T-helper 2 cell (primary cell): ENCODE measurements around the gene LRRFIP1.

ENCODE experiments used
- DNase-seq, 5 experiments: peaks; one replicate each; pipeline versions ENCODE4 v3.0.0 to v3.0.0-alpha.2; 2012 to 2022

LRRFIP1 gene

DNA sequence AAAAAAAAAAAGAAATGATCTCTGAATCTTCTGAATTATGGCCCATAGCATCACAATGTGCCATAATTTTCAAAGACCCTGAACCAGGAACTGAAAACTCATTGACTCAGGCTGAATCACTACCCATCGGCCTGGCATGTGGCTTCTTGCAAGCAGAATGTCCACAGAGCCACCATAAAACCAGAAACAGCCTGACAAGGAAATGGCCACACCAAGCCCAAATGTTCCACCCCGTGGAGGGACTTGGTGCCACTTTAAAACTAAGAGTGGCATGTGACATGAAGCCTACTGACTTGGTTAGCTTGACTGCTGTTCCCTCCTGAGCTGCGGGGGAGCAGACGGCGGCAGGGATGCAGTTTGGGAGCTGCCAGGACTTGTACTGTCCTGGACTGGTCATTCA lies 100.0 kb downstream of the LRRFIP1 start:
- DNase-seq, result no peak

DNA sequence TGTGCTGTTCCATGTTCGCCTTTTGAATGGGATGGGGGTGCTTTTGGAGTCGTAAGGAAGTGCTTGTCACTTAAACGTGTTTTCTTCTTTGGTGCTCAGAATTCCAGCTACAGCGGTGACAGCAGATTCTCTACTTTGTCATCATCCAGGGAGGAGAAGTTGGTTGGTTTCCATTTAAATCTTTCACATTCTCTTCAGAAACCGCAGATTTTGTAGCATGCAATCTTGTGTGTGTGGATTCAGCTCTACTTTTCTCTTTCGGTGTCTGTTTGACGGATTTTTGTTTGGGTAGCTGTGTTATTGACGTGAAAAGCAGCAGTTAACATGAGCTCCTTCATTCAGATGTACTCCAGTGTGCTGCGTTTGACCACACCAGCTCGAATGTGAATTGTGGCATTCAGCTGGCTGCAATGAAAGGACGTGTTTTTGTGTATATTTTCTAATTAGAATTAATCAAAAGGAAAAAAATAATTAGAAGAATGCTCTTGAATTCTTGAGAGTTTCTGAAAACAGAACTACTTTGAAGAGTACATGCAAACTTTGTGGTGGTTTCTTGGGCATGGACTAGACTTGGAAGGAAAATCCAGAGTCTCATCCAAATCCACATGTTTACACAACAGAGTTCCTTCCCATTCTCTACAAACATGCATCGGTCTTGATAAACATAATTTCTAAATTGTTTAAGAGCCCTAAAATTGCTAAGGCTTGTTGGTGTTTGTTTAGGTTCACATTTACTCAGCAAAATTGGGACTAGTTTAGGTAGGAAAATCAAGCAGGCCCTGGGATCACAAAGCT lies 102.5 kb downstream of the LRRFIP1 start:
- DNase-seq, result no peak

DNA sequence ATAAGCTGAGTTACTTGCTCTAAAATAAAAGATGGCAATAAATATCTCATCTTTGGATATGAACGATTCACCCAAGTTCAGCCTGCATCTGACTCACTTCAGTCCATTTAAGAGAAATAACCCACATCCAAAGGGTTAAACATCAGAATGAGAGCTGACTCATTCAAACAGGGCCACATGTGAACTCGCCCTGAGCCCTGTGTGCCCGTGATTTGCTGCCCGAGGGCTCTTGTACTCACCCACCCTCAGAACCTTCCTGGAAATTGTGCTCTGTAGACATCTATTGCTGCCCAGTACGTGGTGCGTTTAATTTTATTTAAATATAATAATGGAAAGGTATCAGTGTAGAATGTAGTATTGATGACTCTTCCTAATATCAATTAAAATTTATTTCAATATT lies 104.3 kb downstream of the LRRFIP1 start:
- peak in 2 of 5 experiments; percentile 17 to 78 for DNase-seq

DNA sequence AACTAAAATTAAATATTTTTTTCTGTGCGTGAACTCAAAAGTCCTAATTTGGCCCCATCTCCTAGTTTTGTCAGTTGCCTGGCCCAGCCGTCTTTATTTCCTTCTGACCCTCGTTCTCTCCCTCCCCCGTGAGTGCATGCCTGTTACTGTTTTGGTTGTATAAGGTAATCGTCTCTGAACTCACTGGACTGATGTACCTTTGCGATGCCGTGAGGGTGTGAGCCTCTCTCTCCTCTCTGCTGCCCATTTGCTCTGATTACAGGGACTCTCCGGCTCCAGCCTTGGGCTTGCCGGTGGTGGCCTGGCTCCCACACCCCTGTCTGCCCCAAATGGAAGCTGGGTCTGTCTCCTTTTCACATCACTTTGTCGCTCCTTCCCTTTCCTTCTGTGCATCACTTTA lies 104.7 kb downstream of the LRRFIP1 start:
- DNase-seq, result no peak

DNA sequence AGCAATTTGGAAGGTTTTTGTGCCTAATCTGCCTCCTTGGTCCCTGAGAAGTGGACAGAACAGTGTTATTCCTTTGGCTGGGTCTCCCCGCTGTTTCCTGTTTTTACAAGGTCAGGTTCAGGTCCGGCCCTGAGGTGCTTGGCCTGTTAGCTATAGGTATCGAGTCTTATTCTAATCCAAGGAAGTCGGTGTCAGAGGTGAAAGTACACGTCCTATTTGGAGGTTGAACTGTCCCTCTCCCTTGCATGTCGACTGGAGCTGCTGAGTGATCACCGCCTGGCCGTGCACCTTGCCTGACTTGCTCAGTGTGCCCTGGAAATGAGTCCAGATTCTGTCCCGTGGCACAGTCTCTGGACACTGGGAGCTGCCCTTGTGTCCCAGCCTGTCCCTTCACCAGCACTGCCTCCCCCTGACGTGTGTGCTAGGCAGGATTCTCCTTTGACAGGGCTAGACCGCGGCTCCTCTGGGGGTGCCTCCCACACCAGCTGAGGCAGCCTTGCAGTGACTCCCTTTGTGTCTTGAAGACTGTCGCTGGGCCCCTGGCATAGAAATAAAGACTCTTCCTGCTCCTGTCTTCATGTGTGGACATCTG lies 105.5 kb downstream of the LRRFIP1 start:
- peak in 1 of 5 experiments; percentile 28 for DNase-seq

DNA sequence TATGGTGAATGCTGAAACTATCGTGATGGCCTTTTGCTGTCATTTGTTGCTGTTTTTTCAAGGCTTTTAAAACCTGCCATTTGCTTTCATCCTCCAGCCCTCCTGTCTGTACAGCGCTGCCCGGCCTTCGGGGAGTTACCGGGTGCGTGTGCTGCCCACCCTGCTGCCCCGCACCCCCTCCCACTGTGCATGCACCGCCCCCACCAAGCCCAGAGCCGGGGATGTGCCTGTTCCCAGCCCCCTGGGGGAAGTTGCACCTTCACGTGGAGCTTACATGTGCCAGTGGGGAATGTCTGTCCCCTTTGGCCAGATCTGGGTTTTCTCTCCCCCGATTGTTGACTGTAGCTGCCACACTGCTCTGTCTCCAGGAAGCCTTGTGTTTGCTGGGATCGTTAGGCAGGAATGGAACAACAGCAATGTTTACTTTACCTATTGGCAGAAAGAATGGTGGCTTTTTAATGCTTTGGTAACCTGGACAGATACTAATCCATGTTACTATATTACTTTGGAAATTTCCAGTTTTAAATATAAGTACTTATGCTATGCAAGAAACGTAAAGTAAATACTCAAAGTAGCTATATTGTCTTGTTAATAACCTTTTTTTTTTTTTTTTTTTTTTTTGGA lies 106.4 kb downstream of the LRRFIP1 start:
- DNase-seq, result peak in 1 of 5 experiments; percentile 41

DNA sequence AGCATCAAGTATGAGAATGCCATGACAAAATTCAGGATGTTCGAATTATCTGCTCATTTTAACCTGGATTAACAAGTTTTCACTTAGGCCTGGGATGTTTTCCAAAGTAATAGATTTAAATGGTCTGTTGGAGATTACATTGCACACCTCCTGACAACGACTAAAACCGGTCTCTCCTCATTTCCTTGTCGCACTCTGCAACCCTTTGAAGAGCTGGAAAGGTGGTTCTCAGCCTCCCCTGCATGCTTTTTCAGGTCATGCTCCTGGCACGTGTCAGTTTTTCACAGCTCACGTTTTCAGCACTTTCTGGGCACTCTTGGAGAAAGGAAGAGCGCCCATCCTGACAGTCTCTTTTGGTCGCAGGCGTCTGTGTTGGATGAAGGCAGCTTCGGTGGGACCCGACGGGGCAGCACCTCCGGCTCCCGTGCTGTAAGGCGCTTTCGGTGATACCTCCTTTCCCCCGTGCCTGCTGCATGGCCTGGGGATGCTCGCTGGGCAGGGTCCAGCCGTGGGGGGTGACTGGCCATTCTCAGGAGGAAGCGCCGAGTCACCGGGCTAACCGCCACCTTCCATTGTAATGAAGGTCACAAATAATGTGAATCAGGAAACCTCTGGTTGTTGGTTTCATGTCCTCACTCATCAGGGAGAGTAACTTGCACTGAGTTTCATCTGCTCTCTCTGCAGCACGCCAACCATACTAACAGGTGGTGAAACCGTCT lies 107.7 kb downstream of the LRRFIP1 start:
- DNase-seq, result no peak

DNA sequence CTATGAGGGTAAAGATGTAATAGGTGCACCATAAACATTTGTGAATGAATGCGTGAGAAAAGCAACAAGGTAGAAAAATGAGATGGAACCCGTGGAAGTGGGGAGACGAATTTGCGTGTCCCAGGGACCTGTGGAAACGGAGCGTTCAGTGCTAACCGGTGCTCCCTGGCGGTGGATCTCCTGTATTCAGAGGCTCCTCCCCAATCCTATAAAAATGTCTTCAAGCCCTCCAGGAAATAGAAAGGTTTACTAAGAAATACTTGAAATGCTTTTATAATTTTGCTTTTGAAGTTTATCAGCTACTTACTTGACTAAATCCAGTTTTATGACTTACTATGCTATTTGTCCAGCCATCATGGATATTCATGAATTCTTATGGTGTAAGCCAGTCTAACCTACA lies 108.4 kb downstream of the LRRFIP1 start:
- DNase-seq, result no peak

DNA sequence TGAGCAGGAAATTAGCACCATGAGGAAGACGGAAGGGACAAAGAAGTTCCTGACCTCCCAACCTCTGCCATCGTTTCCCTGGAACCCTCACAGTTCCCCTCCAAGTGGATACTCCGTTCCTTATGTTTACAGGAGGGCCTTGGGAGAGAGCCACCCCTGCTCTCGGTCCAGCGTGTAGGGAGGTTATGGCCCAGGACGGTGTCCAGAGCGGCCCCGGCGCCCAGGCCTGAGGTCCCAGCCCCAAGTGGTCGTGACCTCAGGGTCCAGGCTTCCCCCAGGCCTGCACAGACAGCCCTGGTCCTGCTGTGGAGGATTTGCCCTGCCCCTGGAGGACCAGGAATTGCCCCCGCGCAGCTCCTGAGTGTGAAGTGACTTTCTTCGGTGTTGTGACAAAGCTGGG lies 109.4 kb downstream of the LRRFIP1 start:
- DNase-seq, result no peak

DNA sequence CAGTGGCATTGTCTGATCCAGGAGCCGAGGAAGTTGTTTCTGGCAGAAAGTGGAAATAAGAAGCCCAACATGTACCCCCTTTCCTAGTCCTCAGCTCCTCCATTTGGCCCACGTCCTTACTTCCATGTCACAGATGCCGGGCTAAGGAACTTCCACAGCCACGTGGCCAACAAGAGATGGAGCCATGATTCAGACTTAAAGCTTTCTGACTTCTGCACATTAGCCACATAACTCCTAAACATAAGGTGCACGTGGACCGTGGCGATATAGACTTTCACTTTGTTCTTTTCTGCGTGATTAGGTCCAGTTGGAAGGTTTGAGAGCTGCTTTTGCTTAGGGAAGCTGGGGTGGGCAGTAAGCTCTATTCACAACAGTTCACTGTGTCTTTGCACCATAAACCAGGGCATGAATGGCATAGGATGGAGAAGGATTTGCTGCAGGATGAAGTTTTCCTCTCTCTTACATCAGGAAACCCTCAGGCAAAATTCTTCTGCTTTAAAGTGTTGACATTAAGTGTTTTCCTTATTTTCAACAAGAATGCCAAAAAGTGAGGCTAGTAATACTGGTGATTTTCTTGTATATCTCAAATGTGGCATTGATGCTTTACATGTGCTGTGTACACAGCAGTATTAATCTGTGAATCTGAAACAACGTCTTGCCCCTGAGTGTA lies 109.9 kb downstream of the LRRFIP1 start:
- DNase-seq, result no peak

DNA sequence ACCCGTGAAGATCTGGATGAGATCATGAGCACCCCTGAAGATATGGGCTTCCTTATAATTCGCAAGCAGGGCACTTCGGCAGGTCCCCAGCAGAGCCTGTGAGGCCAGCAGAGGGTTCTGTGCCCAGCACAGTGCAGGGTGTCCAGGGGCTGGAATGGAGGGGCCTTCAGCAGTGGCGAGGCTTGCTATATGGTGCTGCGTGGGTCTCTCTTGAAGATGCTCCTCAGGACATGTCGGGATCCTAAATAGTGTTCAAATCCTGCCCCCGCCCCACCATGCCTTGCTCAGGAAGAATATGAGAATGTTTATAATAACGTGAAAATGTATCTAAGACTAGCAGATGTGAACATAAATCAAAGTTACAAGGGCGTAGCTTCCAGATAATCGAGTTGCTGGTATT lies 110.9 kb downstream of the LRRFIP1 start:
- DNase-seq, result no peak

DNA sequence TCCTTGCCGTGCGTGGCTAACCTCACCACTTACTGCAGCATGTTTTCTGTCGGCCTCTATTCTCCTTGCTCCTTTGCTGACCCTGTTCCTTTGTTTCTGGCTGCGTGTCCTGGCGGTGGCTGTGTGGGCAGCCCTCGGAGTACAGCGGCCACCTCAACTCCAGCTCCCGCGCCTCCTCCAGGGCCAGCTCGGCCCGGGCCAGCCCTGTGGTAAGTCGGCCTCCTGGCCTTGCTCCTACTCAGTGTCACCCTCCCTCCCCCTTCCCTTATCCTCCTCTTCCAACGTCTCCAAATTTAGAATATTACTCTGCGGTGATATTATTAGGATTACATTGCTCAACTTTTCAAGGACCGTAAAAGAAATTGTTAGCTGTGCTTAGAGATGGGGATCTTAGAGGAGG lies 111.7 kb downstream of the LRRFIP1 start:
- DNase-seq, result no peak

DNA sequence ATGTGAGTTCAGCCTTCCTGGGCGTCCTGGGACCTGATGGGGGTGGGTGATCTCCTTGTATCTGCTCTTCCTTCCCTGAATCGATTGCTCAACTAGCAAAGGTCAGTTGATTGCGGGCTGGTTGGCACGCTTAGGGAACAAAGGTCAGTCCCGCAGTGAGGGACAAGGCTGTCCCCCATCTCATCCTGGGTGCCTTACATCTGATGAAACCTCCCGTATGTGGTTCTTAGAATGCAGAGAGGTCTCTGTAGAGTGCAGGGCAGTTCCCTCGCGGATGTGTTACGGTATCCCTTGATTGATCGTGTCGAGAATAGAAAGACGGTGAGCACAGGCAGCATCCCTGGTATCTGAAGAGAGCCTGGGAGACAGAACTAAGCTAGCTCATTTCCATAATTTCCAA lies 114.8 kb downstream of the LRRFIP1 start:
- DNase-seq, result no peak

DNA sequence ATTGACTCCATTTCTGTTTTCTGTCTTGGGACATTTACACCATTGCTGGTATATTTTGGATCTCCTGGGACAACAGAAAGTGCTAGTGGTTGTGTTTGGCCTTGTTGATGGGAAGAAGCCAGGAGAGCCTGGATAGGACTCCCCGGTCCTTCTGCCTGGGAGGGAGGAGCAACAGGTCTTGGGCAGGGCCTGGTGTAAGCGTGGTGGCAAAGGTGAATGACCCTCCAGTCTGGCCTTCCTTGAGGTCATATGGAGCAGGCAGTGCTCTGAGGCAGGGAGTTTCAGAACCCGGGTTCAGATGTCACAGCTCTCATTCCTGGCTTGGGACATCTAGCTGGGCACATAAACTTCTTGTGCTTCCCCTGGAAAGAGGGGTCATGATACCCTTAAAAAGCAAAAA lies 115.2 kb downstream of the LRRFIP1 start:
- DNase-seq, result no peak

DNA sequence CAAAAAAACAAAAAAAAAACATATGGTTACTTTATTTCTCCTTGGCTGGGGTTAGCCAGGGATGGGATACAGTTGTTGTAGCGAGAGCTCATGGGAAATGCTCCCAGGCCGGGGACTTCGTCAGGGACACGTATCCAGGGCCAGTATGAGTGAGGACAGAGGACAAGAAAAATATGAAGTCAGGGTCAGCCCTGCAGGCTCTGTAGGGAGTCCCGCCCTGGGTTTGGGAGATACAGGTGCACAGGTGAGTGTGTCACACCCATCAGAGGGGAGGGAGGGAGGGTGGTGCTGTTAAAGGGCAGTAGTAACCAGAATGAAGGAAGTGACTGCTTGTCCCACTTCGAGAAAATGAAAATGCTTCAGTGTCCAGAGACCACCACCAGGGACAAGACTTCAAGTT lies 115.6 kb downstream of the LRRFIP1 start:
- DNase-seq, result no peak

DNA sequence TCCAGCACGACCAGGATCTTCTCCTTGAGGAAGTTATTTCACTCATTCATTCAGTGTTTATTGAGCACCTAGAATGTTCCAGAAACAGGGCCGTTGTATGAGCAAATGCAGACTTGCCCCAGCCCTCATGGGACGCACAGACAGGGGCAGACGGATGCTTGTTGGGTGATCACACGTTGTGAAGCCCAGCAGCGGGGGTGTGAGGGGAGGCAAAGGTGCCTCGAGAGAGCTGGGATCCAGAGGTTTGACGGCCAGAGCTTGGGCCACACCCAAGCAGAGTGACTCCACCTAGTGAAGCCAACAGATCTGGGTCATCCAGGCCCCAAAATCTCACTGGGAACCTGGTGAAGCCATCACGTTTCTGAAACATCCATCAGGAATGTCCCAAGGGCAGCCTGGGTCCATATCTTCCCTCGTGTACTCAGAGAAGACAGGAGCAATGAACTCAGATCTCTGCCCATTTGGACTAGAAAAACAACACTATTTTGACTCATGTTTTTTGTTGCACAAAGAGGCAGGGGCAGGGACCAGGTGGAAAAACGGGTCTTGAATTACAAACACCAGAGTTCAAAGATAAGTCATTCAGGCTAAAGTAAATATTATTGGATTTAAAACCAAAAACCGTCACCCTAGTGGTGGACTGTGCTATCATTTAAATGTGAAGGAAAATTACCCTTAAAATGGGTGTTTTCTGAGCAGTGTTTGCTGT lies 116.3 kb downstream of the LRRFIP1 start:
- no peak for DNase-seq

DNA sequence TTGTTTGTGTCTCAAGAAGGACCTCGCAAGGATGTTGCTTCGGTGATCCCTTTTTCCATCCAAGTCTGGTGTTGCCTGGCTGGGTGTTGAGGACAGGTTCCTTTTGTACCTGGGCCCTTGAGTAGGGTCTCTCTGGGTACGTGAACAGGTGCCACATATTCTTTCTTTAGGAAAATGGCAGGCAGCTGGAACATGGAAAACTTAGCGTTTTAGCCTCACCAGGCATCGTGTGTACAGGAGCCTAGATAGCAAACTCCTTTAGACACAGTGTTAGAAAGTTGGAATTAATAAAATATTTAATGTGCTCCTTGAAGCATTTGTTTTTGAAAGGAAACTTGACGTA lies 116.9 kb downstream of the LRRFIP1 start:
- DNase-seq, result no peak

DNA sequence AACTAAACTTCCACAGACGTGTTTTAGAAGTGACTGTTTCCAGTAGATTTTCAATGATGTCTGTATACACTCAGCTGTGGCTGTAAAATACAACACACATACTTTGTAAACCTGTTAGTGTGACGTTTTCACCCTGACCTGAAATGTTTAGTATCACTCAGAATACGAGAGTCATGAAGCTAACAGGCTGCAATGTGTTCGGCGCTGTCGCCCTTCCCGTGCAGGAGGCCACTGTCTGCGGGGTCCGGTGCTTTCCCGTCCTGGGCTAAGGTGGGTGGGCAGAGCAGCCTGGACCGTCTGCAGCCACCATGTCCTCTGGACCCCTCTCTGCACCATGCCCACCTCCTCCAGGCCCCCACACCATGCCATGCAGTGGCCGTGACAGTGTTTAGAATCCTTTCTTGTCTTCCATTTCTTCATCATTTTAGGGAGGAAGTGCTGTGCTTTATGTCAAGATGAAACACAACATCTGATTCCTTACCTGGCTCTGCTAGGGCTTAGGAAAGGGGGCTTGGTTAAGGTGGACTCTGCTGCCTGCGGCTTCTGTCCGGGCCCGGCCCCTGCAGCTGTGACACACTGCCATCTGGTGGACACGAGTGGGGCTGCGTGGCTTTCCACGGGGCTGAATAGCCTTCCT lies 117.3 kb downstream of the LRRFIP1 start:
- peak; percentile 48 to 71 (median 62) for DNase-seq

DNA sequence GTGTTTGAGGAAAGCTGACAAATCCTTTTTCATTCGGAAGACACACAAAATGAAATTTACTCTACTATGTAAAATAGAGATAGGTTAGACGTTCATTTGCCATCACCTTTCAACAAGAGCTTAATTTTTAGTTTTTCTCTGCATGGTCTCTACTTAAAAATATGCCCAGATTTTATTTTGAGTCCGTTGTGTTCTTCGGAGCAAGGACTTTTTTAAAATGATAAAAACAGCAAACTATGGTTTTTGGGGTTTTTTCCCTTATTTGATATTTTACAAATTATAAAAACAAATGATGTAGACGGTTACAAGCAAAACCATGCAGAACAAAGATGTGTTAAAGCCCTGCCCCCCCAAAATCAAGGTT lies 117.8 kb downstream of the LRRFIP1 start:
- no peak for DNase-seq

DNA sequence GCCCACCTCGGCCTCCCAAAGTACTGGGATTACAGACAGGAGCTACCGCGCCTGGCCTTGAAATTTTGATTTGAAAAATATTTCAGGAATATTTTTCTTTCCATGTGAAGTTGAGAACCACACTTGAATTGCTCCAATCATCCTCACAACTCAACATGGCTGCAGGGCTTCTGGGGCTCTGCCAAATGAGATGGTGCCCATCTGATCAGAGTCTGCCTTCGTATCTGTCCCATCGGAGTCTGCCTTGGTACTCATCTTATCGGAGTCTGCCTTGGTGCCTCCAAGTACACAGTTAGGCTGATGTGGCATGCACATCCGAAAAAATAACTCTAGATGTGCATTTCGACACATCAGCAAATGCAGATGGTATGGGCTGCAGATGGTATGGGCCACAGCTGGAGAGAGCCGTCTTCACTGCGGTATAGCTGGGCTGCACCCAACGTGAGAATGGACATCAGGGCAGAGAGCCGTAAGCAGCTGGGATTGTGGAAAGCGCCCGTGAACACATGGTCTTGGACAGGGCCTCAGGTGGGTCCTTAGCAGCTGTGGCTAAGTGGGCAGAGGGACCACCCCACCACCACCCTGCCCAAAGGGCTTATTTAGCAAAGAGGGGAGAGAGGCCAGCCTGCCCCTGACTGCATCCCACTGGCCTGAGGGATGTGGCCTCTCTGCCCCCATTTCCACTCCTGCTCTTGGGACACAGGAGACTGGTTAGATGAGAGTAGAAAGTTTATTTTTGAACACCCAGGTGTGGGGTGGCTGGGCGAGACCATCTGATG lies 119.1 kb downstream of the LRRFIP1 start:
- DNase-seq, result no peak

DNA sequence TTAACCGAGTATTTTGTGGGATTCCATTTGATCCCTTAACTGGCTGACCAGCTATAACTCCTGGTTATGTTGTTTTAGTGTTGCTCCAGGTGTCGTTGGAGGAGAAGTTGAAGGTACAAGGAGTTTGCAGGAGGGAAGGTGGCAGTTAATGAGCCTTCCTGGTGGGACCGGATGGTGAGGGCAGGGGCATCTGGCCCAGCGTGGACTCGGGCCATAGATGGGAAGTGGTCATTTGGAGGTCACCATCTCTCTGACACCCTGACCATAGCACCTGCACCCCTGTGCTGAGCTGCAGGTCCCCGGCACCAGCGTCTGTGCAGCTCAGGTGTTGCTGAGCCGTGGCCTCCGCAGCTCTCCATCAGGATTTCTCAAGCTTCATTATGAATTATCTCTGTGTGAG lies 119.8 kb downstream of the LRRFIP1 start:
- DNase-seq, result no peak
